Stomach (tissue), 9 donors: ENCODE measurements around the gene KANK2. TPM values are rescaled to one million over a fixed set of nuclear protein-coding genes. Genes with fewer than 3 reads are reported as not detected.

Experiments used
- DNase-seq, 2 donors: peaks; one replicate each; pipeline versions ENCODE4 v3.0.0 to v3.0.0-alpha.2; 2013 to 2019
- H3K27ac ChIP-seq, 5 donors: fragments of 200-600 bp in 4 of 5; sonication (generic) in 4 of 5; one replicate each; pipeline ENCODE4 v1.5.1; 2013 to 2019; ENCODE audit warnings: mild to moderate bottlenecking in 1 of 5, moderate library complexity in 1 of 5
- H3K27me3 ChIP-seq, 3 donors: fragments of 200-600 bp; sonication (generic); one replicate each; pipeline ENCODE4 v1.5.1; 2017 to 2019; ENCODE audit warnings: mixed run types in 1 of 3
- H3K36me3 ChIP-seq, 4 donors: fragments of 200-600 bp; sonication (generic); 1 replicate in 3 of 4; 2 replicates in 1 of 4; pipeline ENCODE4 v1.5.1; 2016 to 2019
- H3K4me1 ChIP-seq, 4 donors: fragments of 200-600 bp; sonication (generic); one replicate each; pipeline ENCODE4 v1.5.1; 2016 to 2019
- H3K4me3 ChIP-seq, 4 donors: fragments of 200-600 bp; sonication (generic) in 3 of 4; one replicate each; pipeline ENCODE4 v1.5.1; 2016 to 2019; ENCODE audit warnings: mild to moderate bottlenecking in 1 of 4
- H3K9me3 ChIP-seq, 4 donors: fragments of 200-600 bp; sonication (generic); one replicate each; pipeline ENCODE4 v1.5.1; 2016 to 2019
- EP300 ChIP-seq: sonication (generic); formaldehyde crosslinking; IDR thresholded peaks from one replicate; pipeline ENCODE4 v1.6.1; 2017; ENCODE audit warnings: antibody characterized with exemption
- POLR2A ChIP-seq, 4 donors: fragments of 450-650 bp; IDR thresholded peaks; one replicate each; pipeline ENCODE4 v1.6.1; 2016; ENCODE audit warnings: antibody characterized with exemption in 4 of 4, control low read depth in 2 of 4, mild to moderate bottlenecking in 1 of 4, moderate library complexity in 1 of 4
- POLR2AphosphoS5 ChIP-seq, 3 donors: sonication (generic); formaldehyde crosslinking; IDR thresholded peaks; one replicate each; pipeline ENCODE4 v1.6.1; 2016; ENCODE audit warnings: antibody characterized with exemption in 3 of 3
- WGBS, 5 donors: extraction: QIAGEN DNeasy Blood & Tissue Kit in 3 of 5; methylation state at CpG; one replicate each; pipeline versions ENCODE4 v1.1.5 to v1.1.7; 2013 to 2018; 5-methylcytosine and 5-hydroxymethylcytosine counted together
- intact Hi-C: fragments of 100-400 bp; cut with DNase I; formaldehyde crosslinking; loops from one replicate; pipeline ENCODE4 v1.15.1; 2023; ENCODE audit warnings: low total_unique reads
- polyA plus RNA-seq, 3 donors: library from polyadenylated mRNA; stranded (reverse); fragments of 200-250 nt; gene quantifications; one replicate each; pipeline ENCODE4 v1.2.3, GENCODE V29; 2013
- total RNA-seq, 5 donors: library from RNA; depleted of rRNA; stranded (reverse); fragments of >200 nt; gene quantifications; one replicate each; pipeline versions ENCODE4 v1.1.0 to v1.2.3, GENCODE V29; 2014 to 2016
- TF ChIP-seq, protein P1 (sequence below), 7 experiments: fragments of 450-650 bp in 4 of 7; fragments of 200-600 bp in 3 of 7; sonication (generic) in 3 of 7; IDR thresholded peaks; one replicate each; pipeline ENCODE4 v1.5.1; 2016 to 2019; ENCODE audit warnings: antibody characterized with exemption in 7 of 7, control low read depth in 2 of 7, mild to moderate bottlenecking in 1 of 7
- donor health status: healthy with polysubstance abuse.
- donor health status: Bipolar disorder and iron deficiency.
- donor health status: healthy.

KANK2 gene
- total and polyA plus RNA-seq, 8 donors, result 82.4 to 415 (median 174) TPM

DNA sequence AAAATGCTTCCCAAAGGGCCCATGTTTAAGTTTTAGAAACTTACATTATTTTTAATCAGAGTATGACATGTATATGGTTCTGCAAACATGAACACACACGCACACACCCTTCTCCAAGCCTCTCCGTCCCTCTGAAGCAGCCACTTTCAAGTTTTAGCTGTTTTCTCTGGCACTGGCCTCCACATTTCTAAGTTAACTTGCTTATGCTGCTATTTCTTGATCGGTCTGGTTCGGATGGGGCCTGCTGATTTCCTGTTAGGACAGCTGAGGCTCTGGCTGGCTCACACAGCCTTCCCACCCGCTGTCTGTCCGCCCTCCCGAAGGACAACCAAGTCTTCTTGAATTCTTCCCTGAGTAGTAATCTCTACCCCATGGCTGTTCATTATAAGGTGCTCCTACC, 46.2 kb downstream of the KANK2 start:
- no peak overlapping the region for H3K4me3 ChIP-seq
- DNase-seq, result peak in 1 of 2 donors; percentile 79
- intact Hi-C loops, result no loop called here
- H3K36me3 ChIP-seq, result no peaks in the 10 kb centered on the region
- peak overlapping the region; percentile 20 to 88 (median 82) for H3K27ac ChIP-seq
- 56 to 81% (median 77%) methylated on average over 7 of the region's 7 CpGs for WGBS, 5 donors
- H3K9me3 ChIP-seq, result no peaks in the 10 kb centered on the region
- peaks cover 26 to 62% (median 38%) of the 10 kb centered on the region in 4 donors for H3K4me1 ChIP-seq
- H3K27me3 ChIP-seq, result no peaks in the 10 kb centered on the region
- TF ChIP-seq, protein P1, sequence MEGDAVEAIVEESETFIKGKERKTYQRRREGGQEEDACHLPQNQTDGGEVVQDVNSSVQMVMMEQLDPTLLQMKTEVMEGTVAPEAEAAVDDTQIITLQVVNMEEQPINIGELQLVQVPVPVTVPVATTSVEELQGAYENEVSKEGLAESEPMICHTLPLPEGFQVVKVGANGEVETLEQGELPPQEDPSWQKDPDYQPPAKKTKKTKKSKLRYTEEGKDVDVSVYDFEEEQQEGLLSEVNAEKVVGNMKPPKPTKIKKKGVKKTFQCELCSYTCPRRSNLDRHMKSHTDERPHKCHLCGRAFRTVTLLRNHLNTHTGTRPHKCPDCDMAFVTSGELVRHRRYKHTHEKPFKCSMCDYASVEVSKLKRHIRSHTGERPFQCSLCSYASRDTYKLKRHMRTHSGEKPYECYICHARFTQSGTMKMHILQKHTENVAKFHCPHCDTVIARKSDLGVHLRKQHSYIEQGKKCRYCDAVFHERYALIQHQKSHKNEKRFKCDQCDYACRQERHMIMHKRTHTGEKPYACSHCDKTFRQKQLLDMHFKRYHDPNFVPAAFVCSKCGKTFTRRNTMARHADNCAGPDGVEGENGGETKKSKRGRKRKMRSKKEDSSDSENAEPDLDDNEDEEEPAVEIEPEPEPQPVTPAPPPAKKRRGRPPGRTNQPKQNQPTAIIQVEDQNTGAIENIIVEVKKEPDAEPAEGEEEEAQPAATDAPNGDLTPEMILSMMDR (IDR thresholded peaks at IDR 0.05), result no peak
- TF ChIP-seq POLR2A (IDR thresholded peaks at IDR 0.05), result no peak
- TF ChIP-seq POLR2AphosphoS5 (IDR thresholded peaks at IDR 0.05), result no peak
- TF ChIP-seq EP300, result no peak

DNA sequence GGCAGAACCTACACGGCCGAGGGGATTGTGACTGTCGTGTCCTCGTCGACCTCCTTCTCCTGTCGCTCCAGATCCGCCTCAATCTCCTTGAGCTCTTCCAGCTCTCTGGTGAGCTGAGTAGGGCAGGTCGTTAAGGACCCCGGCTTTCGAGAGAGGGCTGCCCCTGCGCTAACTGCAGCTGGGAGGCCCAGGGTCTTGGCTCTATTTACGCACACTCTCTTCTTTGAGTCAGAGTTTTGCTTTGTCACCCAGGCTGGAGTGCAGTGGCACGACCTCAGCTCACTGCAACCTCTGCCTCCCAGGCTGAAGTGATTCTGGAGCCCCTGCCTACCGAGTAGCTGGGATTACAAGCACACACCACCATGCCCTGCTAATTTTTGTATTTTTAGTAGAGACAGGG, 49.3 kb downstream of the KANK2 start:
- Histone ChIP-seq H3K36me3 (no peaks in the 10 kb centered on the region), H3K27me3 (no peaks in the 10 kb centered on the region), H3K27ac (peak overlapping the region in 2 of 5 donors; percentile 19 to 27), H3K9me3 (no peaks in the 10 kb centered on the region), H3K4me1 (peaks cover 22 to 45% (median 29%) of the 10 kb centered on the region in 4 donors), H3K4me3 (no peak overlapping the region)
- intact Hi-C loops, result no loop called here
- WGBS, 5 donors, result 88 to 93% (median 92%) methylated on average over 14 of the region's 14 CpGs
- TF ChIP-seq POLR2A (IDR thresholded peaks at IDR 0.05) (no peak), EP300 (no peak), POLR2AphosphoS5 (IDR thresholded peaks at IDR 0.05) (no peak)
- TF ChIP-seq, protein P1 (IDR thresholded peaks at IDR 0.05), result no peak
- no peak for DNase-seq

DNA sequence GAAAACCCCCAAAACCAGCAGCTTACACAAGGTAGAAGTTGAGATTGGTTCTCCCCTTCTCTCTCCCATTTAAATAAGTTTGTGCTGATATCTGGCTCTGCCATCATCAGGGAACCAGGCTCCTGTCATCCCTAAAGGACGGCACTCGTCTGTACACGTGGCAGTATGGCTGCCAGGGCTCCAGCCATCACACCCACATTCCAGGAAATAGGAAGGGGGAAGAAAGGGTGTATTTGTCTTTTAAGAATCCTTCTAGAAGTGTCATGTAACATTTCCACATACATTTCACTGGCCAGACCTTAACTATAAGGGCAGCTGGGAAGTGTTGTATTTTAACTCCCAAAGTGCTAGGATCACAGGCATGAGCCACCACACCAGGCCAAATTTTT, 51.8 kb downstream of the KANK2 start:
- H3K4me1 ChIP-seq, result peaks cover 28 to 43% (median 35%) of the 10 kb centered on the region in 4 donors
- peak overlapping the region in 1 of 5 donors; percentile 93 for H3K27ac ChIP-seq
- no peaks in the 10 kb centered on the region for H3K36me3 ChIP-seq
- H3K27me3 ChIP-seq, result no peaks in the 10 kb centered on the region
- no peaks in the 10 kb centered on the region for H3K9me3 ChIP-seq
- H3K4me3 ChIP-seq, result no peak overlapping the region
- no peak for DNase-seq
- intact Hi-C loops, result no loop called here
- WGBS, 5 donors, result 95 to 100% (median 98%) methylated on average over 3 of the region's 3 CpGs
- no peak for TF ChIP-seq POLR2AphosphoS5 (IDR thresholded peaks at IDR 0.05)
- no peak for TF ChIP-seq EP300
- TF ChIP-seq, protein P1 (IDR thresholded peaks at IDR 0.05), result no peak
- no peak for TF ChIP-seq POLR2A (IDR thresholded peaks at IDR 0.05)

DNA sequence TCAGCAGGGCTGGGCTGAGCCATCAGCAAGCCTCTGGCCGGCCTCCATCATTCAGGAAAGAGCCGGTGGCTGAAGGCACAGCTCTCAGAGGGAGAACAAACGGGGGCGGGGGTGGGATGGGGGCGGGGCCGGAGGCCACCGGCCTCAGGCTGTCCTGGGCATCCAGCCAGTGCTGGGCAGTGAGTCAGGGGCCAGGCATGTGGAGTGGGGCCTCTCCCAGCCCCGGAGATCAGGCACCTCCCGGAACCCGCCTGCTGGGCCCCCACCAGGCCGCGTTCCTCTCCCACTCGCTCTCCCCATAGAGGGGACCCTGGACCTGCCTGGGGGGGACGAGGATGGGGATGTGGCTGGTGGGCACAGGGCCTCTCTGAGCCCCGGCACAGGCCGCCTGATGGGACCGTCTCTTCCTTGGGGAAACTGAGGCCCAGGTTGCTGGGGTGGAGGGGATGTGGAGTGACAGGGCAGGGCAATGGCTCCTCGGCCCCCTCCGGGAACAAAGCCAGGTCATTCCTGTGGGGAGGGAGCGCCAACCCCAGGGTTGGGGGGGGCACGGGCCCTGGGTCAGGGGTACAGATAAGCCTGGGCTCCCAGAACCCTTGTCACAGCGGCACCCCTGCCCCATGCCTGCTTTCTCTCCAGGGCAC, 54.7 kb downstream of the KANK2 start:
- intact Hi-C loops, result no loop called here
- peak; percentile 95 to 96 for DNase-seq
- WGBS, 5 donors, result 0 to 11% (median 8%) methylated on average over 2 to 22 of the region's 22 CpGs
- Histone ChIP-seq H3K4me3 (peak overlapping the region in 2 of 4 donors; percentile 20 to 23), H3K9me3 (no peaks in the 10 kb centered on the region), H3K27me3 (no peaks in the 10 kb centered on the region), H3K4me1 (peaks cover 57 to 66% (median 62%) of the 10 kb centered on the region in 4 donors), H3K27ac (peak overlapping the region; percentile 86 to 96 (median 93)), H3K36me3 (no peaks in the 10 kb centered on the region)
- TF ChIP-seq, protein P1 (IDR thresholded peaks at IDR 0.05), result no peak
- TF ChIP-seq POLR2A (IDR thresholded peaks at IDR 0.05), result no peak
- TF ChIP-seq POLR2AphosphoS5 (IDR thresholded peaks at IDR 0.05), result peak; percentile 55 to 68 (median 56)
